Activated CD8-positive, alpha-beta memory T cell treated with anti-CD3 and anti-CD28 coated beads, Interleukin-2, amount 50 U/mL, for 1 hour (primary cell): Measurements from ENCODE around the gene QRICH2.
"Not testable (repeated sequence)": the region's sequence is repeated elsewhere in the genome, so short reads cannot be mapped to it uniquely, and the experiment has no call there.

Experiments used
- DNase-seq: peaks from one replicate; pipeline ENCODE4 v3.0.0-alpha.2; 2020; ENCODE audit errors: extremely low read depth

Gene QRICH2, protein sequence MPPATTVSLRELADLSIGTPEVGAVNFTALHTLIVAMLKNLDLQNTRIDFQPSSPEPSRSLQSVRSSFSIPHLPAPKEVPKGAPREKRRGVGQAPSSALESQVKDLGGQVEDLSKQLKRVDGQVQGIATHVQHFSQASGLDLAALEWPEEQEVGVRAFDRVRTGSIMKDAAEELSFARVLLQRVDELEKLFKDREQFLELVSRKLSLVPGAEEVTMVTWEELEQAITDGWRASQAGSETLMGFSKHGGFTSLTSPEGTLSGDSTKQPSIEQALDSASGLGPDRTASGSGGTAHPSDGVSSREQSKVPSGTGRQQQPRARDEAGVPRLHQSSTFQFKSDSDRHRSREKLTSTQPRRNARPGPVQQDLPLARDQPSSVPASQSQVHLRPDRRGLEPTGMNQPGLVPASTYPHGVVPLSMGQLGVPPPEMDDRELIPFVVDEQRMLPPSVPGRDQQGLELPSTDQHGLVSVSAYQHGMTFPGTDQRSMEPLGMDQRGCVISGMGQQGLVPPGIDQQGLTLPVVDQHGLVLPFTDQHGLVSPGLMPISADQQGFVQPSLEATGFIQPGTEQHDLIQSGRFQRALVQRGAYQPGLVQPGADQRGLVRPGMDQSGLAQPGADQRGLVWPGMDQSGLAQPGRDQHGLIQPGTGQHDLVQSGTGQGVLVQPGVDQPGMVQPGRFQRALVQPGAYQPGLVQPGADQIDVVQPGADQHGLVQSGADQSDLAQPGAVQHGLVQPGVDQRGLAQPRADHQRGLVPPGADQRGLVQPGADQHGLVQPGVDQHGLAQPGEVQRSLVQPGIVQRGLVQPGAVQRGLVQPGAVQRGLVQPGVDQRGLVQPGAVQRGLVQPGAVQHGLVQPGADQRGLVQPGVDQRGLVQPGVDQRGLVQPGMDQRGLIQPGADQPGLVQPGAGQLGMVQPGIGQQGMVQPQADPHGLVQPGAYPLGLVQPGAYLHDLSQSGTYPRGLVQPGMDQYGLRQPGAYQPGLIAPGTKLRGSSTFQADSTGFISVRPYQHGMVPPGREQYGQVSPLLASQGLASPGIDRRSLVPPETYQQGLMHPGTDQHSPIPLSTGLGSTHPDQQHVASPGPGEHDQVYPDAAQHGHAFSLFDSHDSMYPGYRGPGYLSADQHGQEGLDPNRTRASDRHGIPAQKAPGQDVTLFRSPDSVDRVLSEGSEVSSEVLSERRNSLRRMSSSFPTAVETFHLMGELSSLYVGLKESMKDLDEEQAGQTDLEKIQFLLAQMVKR (N-terminal part only)

DNA sequence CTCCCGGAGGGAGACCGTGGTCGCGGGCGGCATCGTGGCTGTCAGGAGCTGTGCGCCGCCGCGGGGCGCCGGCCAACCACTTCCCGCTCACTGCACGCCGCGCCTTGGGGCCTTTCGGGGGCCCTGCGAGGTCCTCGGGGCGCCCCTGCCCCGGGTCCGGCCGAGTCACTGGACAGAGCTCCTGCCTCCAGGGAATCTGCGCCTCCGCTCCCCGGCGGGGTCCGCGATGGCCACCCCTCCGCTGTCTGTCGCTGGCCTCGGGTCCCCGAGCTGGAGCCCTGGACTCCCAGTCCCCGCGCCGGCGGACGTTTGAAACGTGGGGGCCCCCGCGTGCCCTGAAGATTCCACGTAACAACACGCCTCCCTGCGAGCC lies at the start of gene QRICH2:
TSS of gene QRICH2 (minus strand) at position 311 of the 373 bp plus-strand sequence. CDS start at position 33, 278 bp downstream.
- DNase-seq, result no peak

DNA sequence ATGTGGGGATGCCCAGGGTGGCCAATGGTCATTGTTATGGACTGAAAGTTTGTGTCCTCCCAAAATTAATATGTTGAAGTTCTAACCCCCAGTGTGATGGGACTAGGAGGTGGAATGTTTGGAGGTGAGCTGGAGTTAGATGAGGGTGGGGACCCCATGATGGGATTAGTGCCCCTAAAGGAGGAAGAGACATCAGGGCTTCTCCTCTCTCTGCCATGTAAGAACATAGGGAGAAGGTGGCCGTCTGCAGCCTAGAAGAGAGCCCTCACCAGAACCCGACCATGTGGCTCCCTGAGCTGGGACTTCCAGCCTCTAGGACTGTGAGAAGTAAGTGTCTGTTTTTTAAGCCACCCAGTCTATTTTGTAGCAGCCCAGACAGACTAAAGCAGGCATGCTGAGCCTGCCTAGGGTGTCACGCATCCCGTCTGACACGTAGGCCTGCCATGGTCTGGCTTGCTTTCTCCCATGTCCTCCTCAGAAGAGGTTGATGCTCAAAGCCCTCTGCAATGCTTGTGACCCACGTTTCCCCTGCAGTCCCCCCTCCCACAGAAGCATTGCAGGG lies 49.6 kb upstream of the QRICH2 start:
- no peak for DNase-seq

DNA sequence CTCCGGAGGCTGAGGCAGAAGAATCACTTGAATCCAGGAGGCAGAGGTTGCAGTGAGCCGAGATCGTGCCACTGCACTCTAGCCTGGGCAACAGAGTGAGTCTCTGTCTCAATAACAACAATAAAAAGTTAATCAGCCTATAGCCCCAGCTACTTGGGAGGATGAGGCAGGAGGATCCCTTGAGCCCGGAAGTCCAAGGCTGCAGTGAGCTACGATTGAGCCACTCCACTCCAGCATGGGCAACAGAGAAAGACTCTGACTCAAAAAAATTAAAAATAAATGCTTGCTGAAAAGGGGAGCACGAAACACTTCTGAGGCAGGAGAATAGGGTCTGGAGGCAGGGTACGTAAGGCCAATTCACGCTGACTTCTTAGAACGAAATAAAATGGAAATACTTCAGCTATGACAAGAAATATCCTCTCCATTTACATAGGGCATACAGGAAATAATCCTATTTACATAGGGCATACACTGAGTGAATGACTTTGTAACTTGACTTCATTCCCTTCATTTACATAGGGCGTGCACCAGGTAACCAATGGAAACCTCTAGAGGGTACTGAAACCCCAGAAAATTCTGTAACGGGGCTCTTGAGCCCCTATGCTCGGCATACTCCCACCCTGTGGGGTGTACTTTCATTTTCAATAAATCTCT lies 48.9 kb upstream of the QRICH2 start:
- no peak for DNase-seq

DNA sequence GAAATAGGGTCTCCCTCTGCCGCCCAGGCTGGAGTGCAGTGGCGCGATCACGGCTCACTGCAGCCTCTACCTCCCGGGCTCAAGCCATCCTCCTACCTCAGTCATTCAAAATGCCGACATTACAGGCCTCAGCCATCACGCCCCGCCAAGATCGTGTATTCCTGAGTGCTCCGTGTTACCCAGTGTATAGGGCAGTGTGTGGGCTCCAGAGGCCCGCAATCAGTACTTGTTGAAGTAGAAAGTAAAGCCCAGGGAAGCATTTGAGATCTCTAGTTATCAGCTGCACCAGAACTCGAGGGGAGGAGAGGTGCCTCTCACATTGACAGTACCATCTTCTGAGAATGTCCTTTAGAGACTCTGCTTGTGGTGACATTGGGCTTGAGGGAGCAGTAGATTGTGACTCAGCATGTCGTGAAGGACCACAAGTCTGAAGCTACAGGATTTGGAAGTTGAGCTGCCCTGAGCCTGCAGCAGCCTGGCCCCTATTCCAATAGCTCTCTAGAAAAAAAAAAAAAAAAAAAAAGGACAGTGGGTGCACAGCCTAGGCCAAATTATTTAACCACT lies 46.8 kb upstream of the QRICH2 start:
- no peak for DNase-seq

DNA sequence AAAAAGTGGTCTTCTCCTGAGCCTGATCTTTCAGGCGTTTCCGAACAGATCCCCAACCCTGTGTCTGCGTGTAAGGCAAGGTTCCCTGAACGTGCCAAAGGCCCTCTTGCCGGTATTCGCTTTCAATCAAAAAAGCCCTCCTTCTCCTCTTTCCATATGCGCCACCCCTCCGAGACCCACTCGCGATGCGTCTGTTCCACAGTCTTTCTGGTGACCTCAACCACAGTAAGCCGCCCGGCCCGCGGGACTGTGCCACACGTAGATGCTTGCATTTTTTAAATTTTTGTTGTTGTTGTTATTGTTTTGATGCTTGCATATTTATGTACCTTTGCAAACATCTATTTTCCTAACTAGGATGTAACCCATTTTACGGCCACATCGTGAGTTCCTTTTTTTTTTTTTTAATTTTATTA lies 46.2 kb upstream of the QRICH2 start:
- no peak for DNase-seq

DNA sequence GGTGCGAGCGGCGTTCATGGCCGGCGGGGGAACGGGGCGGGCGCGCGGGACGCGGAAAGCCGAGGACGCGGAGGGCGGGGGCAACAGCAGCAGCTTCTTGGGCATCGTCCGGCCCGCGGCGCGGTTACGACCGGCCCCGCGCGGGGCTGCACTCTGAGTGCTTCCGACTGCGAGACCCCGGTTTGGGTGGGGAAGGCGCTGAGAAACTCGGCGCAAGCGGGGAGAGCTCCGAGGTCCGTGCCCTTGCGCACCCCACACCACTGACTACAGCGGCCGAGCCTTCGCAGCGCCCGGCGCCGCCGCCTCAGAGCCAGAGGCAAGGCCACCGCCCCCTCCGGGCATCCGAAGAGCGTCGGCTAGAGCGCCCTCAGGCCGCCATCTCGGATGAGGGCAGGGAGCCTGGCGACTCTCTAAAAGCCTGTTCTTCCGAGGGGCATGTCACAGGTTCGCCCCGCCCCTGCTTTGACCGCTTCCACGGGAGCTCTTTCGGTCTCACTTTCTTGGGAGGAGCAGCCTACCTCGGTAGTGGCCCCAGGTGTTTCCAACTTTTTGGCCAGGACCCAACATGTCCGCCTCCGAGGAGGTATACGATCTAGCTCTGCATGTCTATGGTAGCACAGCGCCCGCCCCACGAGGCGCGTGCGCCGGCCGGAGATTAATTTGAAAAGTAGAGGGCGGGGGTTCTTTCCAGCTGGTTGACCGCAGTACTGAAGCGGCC lies 45.7 kb upstream of the QRICH2 start, which contains the start of gene PRPSAP1:
TSS of gene PRPSAP1 (minus strand) at position 318 of the 718 bp plus-strand sequence. CDS start at position 105, 213 bp downstream.
- peak; percentile 39 for DNase-seq

DNA sequence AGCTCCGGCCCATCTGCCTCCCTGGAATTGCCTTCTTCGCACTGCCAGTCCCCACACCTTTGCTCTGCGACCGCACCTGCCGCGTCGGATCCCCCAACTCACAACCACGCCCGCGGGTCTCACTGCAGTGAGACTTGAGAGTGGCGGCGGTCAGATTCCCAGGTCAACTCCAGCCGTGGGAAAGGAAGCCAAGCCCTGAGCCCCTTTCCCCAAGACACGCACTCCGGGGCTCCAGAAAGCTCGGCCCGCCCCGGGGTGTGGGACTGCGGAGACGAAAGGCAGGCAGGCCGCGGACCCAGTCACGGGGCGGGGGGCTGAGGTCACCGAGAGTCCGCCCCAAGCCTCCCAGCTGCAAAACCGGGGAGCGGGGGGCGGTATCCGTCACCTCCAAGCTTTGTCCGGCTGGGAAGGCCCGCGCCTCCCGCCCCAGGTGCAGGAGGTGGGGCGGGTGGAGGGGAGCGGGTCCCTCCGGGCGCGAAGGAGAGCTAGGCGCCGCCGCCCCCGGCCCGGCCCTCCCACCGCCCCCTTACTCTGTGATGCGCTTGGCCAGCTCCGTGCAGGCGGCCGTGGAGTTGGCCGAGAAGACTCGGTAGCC lies 45.0 kb upstream of the QRICH2 start:
- no peak for DNase-seq

DNA sequence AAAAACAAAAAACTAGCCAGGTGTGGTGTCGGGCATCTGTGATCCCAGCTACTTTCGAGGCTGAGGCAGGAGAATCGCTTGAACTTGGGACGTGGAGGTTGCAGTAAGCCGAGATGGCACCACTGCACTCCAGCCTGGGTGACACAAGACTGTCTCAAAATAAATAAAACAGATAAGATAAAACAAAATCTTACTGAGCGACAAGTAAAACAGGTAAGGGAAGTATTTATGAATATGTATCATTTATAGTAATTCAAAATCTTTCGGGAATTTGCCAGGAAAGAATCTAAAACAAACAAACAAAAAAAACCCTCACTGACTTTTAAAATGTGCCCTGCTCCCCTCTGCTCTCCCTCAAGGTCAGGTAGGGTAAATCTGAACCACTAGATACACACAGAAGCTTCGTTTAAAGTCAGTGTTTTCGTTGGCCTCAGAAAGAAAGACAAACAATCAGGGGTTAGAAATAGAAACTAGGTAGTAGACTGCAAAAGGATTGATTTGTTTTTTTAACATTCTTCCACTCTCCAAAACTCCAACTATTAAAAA lies 43.5 kb upstream of the QRICH2 start:
- DNase-seq, result no peak

DNA sequence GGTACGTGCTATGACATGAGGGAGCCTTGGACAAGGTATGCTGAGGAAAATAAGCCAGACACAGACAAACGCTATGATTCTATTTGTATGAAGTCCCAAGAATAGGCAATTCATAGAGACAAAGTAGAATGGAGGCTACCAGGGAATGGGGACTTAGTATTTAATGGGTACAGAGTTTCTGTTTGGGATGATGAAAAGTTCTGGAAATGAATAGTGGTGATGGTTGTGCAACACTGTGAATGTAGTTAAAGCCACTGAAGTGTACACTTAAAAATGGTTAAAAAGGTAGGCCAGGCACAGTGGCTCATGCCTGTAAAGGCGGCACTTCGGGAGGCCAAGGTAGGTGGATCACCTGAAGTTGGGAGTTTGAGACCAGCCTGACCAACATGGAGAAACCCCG lies 42.4 kb upstream of the QRICH2 start:
- DNase-seq, result no peak

DNA sequence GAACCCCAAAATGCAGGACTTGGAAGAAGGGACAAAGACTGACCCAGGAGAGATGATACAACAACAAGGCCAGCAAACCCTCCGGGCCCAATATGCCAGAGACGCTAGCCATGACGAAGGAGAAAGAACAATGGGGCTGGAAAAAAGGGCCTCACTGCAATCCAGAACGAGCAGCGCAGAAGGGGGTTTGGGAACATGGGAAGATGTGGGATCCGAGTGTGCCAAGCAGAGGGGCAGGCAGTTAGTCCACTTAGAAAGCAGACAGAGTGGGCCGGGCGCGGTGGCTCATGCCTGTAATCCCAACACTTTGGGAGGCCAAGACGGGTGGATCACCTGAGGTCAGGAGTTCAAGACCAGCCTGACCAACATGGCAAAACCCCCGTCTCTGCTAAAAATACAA lies 38.9 kb upstream of the QRICH2 start:
- not testable (repeated sequence) for DNase-seq

DNA sequence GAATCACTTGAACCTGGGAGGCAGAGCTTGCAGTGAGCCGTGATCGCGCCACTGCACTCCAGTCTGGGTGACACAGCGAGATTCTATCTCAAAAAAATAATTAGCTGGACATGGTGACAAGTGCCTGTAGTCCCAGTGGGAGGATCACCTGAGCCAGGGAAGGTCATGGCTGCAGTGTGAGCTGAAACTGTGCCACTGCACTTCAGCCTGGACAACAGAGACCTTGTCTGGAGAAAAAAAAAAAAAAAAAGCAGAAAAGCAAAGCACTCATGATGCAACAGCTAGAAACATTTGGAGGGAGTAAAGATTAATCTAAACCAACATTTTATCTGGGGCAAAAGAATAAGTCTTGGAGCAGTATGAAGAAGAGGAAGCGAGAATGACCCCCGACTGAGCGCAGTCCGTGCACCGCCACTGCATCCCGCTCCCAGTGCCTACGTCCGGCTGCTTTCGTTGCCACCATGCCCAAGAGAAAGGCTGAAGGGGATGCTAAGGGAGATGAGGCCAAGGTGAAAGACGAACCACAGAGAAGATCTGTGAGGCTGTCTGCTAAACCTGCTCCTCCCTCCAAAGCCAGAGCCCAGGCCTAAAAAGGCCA lies 37.4 kb upstream of the QRICH2 start:
- DNase-seq, result no peak

DNA sequence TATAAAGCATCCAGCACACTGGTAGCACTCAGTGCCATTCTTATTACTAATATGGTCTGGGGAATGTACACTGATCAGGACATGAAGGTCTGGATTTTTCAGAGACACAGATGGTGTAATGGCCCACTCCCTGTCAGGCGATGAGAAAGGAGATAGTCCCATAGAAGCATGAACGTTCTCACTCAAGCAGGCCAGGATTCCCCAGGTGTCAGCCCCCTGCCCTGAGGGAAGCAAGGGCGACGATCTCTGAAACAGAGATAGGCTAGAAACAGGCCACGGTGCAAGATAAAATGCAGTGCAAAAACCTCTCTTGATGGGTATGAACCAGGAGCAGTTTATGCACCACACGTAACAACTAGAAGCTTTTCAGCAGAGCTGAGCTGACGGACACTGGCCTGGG lies 35.0 kb upstream of the QRICH2 start:
- no peak for DNase-seq

DNA sequence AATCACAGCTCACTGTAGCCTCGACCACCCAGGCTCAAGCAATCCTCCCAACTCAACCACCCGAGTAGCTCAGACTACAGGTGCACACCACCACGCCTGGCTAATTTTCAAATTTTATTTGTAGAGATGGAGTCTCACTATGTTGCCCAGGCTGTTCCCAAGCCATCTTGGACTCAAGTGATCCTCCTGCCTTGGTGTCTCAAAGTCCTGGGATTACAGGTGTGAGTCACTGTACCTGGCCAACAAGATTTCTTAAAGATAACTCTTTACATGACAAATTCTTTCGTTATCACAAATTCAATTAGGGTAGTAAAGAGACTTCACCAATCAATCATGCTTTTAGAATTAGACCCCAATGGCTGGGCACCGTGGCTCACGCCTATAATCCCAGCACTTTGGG lies 33.2 kb upstream of the QRICH2 start:
- DNase-seq, result no peak

DNA sequence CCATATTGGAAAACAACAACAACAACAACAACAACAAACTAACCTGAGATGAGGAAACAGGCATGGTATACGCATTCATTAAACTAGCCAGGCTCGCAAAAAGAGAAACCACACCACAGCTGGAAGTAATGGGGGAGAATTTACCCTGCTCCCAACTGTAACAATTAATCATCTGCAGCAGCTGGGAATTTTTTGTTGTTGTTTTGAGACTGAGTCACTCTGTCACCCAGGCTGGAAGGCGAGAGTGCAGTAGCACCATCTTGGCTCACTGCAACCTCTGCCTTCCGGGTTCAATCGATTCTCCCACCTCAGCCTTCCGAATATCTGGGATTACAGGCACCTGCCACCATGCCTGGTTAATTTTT lies 29.3 kb upstream of the QRICH2 start:
- DNase-seq, result no peak

DNA sequence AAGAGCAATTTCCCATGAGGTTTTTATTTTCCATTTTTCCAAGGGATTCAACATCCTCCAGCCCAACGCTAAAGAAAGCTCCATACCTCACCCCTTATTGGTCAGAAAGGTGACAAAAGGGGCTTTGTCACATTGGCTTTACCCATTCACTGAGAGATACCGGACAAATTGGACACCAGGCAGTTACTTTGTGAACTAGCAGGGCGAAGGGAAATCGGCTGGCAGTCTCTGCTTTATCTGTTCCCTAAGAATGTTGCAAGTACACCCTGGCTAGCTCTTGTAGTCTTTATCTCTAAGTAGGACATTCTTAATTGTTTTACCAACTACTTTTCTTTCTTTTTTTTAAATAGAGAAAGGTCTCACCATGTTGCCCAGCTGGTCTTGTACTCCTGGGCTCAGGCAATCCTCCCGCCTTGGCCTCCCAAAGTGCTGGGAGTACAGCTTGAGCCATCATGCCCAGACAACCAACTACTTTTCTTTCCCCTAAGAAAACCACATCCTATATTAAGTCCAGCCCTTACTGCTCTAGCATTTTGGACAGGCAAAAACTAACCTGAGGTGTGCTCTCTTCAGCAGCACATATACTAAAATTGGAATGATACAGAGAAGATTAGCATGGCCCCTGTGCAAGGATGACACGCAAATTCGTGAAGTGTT lies 28.8 kb upstream of the QRICH2 start:
- no peak for DNase-seq

DNA sequence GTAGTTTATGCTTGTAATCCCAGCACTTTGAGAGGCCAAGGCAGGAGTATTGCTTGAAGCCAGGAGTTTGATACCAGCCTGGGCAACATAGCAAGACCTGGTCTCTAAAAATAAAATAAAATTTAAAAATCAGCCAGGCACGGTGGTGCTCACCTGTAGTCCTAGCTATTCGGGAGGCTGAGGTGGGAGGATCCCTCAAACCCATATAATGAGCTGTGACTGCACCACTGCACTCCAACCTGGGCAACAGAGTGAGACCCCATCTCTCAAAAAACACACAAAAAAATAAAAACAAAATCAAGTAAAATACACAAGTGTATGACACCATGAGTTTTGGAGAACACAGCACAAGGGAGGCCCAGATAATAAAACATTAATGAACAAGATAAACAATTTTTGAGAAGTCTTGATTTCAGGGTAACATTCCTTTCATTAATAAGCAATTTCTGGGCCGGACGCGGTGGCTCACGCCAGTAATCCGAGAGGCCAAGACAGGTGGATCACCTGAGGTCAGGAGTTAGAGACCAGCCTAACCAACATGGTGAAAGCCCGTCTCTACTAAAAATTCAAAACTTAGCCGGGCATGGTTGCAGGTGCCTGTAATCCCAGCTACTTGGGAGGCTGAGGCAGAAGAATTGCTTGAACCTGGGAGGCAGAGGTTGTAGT lies 27.8 kb upstream of the QRICH2 start:
- no peak for DNase-seq

DNA sequence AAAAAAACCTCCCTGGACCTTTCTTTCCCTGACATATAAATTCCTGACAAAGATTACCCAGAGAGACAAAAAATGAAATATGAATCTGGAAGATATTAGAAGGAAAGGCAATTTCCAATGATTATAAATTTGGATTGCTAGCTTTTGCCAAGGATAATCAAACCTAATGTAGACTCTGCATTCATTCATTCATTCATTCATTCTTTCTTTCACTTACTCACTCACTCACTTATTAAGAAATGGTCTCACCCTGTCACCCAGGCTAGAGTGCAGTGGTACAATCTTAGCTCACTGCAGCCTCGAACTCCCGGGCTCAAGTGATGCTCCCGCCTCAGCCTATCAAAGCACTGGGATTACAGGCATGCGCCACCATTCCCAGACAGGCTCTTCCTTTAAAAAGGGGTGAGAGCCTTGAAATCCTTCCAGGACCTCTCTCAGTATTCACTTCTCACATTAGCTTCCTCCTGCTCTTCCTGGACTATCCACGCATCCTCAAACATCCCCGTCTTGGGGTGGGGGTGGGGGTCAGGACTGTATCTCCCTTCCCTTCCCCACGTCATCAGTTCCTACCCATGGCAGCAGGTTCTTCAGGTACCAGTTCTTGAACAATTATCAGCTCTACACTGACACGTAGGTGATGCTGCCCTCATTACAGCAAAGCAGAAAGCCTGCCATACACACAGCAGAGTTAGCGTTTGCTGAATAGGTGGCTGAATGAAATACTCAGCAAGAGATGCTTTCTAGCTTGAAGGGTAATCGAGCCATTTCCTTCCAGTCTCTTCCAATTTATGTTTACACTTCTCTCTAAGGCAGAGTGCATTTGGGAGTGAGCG lies 25.8 kb upstream of the QRICH2 start:
- DNase-seq, result no peak
